A673 (cell line): Measurements from ENCODE around the gene ZNF398.

Experiments
- CTCF ChIP-seq: fragments of 300-800, 200-600 bp; sonication (generic); conservative IDR thresholded peaks from 2 replicates; pipeline ENCODE4 v1.5.1; 2017; ENCODE audit warnings: low read depth, mild to moderate bottlenecking, antibody characterized with exemption, low read length, moderate library complexity, mixed read lengths
- EZH2 ChIP-seq: fragments of 200-600 bp; sonication (generic); IDR thresholded peaks from 2 replicates; pipeline ENCODE4 v1.6.1; 2017; ENCODE audit warnings: borderline replicate concordance, low read depth, mild to moderate bottlenecking, mixed read lengths, antibody characterized with exemption, low read length; ENCODE audit not compliant: poor library complexity, severe bottlenecking

DNA sequence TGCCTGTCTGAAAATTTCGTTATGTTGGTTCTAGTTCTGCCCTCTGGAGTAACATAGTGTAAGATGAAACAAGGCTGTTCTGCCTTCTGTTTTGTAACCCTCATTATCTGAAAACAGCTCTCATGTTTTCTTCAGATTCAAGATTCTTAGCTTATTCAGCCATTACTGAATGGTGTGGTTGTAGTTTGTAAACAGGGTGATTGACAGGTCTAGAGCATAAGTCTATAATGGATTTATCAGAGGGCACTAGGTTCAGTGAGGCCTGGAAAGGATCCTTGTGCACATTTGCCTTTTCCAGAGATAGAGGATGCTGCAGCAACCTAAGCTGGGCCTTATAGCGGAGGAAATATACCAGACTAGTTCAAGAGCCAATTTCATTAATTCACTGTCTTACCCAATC, 6.1 kb downstream of the ZNF398 start:
- no peak for TF ChIP-seq CTCF
- no peak for TF ChIP-seq EZH2
